Measurements from ENCODE around the gene SEC22A.

SEC22A gene

DNA sequence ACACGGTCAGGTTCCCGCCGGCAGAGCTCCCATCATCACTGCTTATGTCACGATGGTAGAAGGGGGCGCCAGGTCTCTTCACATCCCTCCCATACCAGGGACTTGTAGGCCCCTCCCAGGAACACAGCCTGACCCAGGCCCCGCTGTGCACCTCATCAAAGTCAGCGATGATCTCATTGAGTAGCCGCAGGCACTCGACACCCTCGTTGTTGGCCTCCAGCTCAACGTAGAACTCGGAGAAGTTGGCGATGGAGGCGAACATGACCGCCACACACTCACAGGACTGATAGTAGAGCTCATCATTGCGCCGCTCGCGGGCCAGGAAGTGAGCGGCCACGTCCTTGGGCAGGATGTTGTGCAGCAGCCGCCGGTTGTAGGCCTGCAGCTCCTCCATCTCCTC is 89.2 kb downstream of the SEC22A start:
- no peak overlapping the region for H3K27ac ChIP-seq
- no peak for DNase-seq
- H3K4me3 ChIP-seq (ENCODE audit: low read depth, low read length) = no peak overlapping the region
- TF ChIP-seq, protein P1, sequence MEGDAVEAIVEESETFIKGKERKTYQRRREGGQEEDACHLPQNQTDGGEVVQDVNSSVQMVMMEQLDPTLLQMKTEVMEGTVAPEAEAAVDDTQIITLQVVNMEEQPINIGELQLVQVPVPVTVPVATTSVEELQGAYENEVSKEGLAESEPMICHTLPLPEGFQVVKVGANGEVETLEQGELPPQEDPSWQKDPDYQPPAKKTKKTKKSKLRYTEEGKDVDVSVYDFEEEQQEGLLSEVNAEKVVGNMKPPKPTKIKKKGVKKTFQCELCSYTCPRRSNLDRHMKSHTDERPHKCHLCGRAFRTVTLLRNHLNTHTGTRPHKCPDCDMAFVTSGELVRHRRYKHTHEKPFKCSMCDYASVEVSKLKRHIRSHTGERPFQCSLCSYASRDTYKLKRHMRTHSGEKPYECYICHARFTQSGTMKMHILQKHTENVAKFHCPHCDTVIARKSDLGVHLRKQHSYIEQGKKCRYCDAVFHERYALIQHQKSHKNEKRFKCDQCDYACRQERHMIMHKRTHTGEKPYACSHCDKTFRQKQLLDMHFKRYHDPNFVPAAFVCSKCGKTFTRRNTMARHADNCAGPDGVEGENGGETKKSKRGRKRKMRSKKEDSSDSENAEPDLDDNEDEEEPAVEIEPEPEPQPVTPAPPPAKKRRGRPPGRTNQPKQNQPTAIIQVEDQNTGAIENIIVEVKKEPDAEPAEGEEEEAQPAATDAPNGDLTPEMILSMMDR (IDR thresholded peaks at IDR 0.05; ENCODE audit: low read depth, low read length, missing control alignments) = no peak
- H3K36me3 ChIP-seq (replicated peaks) = no peaks in the 10 kb centered on the region
- no peaks in the 10 kb centered on the region for H3K27me3 ChIP-seq (replicated peaks)
- in situ Hi-C loops (cut with HindIII; ENCODE audit: low pct_ligation_motif_present, low sequenced_read_pairs) = no loop called here

DNA sequence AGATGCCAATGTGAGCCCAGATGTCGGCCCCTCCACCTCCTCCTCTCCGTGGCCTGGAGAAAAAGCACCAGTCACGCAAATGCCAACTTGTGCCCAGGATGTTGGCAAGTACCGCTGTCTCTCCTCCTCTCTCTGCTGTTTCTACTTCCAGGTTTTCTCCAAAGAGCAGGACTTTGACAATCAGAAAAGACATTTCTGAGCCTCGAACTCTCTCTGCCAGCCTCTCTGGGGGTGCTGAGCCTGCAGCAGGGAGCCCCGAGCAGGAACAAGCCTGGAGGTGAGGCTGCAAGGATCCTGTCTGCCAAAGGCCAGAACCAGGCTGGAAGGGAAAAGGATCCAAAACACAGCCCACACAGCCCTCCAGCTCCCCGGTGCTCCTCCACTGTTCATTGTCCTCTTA is 89.7 kb downstream of the SEC22A start:
- no peaks in the 10 kb centered on the region for H3K36me3 ChIP-seq (replicated peaks)
- TF ChIP-seq, protein P1 (IDR thresholded peaks at IDR 0.05; ENCODE audit: low read depth, low read length, missing control alignments) = no peak
- DNase-seq = no peak
- in situ Hi-C loops (cut with HindIII; ENCODE audit: low pct_ligation_motif_present, low sequenced_read_pairs) = no loop called here
- H3K27me3 ChIP-seq (replicated peaks) = no peaks in the 10 kb centered on the region
- no peak overlapping the region for H3K27ac ChIP-seq
- H3K4me3 ChIP-seq (ENCODE audit: low read depth, low read length) = no peak overlapping the region

DNA sequence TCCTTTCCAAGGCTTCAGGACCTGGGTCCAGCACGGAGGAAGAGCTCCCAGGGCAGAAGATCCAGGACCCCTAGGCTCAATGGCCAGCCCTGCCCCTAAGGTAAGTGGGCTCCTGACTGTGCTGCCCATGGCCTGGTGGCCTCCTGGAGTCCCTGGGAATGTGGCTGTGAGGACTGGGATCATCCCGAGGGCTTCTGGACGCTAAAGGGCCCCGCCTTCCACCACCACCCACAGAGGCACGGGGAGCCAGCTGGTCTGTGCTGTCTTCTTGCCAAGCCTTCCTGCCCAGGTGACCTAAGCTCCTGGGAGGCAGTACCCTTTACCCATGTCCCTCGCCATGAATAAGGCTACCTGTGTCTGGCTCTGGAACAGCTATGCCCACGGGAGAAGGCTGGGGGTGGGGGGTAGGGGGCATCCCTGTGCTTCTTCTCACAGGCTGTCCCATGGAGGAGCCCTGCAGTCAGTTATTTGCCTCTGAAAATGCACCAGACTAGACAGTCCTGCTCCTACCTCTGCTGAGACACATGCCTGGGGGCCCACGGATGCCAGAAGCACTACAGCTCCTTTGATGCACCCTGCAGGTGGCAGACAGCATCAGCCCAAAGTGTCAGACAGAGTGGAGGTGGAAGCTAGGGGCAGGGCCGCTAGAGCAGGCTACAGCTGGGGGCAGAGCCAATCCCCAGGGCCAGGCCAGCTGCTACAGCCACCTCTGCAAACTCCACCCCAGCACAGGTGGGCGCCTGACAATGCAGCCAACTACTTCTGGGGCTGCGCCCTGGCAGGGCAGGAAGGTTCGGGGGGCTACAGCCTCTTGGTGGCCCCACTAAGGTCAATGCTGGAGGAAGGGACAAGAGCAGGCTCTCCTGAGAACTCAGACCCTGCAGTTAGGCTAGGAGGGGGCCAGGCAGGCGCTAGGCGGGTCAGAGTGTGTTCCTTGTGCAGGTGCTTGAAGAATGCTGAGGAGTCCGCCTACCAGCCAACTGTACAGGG is 90.9 kb downstream of the SEC22A start:
- Histone ChIP-seq H3K27me3 (replicated peaks) (no peaks in the 10 kb centered on the region), H3K4me3 (ENCODE audit: low read depth, low read length) (no peak overlapping the region), H3K27ac (no peak overlapping the region), H3K36me3 (replicated peaks) (no peaks in the 10 kb centered on the region)
- no peak for DNase-seq
- TF ChIP-seq, protein P1 (IDR thresholded peaks at IDR 0.05; ENCODE audit: low read depth, low read length, missing control alignments) = no peak
- in situ Hi-C loops (cut with HindIII; ENCODE audit: low pct_ligation_motif_present, low sequenced_read_pairs) = no loop called here

DNA sequence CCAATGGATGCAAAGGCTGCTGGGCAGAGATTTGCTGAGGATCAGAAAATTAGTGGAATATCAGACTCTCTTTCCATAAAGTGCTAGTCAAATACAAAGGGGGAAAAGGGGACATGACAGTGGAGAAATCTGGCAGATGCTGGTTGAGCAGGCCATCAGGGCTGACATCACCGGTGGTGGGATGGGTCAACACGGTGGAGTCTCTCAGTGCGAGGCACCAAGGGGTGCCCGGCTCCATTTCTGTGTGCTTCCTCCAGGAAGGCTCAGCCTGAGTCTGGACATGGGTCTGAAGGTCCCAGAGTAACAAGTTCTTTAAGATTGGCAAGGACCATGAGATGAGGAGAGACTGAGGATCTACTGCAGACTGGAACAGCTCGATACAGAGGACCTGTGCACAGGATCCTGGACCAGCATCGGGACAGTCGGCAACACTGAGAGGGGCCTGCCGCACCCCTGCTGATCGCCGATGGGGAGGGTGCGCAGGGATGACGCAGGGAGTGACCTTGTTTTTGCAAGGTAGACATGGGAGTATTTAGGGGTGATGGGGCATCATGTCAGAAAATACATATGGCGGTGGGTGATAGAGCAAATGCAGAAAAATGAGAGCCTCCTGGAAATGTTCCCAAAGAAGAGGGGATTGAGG is 92.7 kb downstream of the SEC22A start:
- Histone ChIP-seq H3K27me3 (replicated peaks) (no peaks in the 10 kb centered on the region), H3K36me3 (replicated peaks) (no peaks in the 10 kb centered on the region)
- in situ Hi-C loops (cut with HindIII; ENCODE audit: low pct_ligation_motif_present, low sequenced_read_pairs) = no loop called here

DNA sequence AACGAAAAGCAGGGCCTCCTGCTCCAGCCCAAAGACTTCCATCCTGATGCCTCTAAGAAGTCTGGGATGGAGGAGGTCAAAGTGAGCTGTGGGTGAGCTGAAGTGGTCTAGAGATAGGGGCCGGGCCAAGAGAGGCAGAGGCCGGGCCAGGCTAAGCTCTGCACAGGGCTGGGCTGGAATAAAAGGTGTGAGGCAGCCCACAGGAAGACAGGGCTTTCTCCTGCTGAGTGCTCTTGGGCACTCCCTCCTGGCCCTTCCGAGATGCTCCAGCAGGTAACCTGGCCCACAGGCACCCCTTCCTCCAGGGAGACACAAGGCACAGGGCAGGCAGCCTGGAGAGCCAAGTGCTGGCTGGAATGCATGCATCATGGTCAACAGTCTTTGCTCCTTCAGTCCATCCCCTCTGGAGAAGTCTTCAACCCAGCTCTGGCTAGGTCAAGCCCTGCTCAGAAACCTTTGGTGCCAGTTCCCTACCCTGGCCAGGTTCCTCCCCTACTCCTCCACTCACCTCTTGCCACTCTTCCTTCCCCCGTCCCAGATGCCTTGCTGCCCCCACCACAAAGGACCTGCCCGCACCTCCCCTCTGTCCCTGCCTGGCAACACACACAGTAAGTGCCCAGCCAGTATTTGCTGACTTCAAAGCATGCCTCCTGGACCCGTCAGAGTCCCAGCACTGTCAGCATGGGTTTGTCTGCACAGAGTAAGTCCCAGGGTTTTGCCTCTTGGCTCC is 93.6 kb downstream of the SEC22A start:
- TF ChIP-seq, protein P1 (IDR thresholded peaks at IDR 0.05; ENCODE audit: low read depth, low read length, missing control alignments) = no peak
- Histone ChIP-seq H3K4me3 (ENCODE audit: low read depth, low read length) (no peak overlapping the region), H3K27me3 (replicated peaks) (no peaks in the 10 kb centered on the region), H3K36me3 (replicated peaks) (no peaks in the 10 kb centered on the region), H3K27ac (no peak overlapping the region)
- in situ Hi-C loops (cut with HindIII; ENCODE audit: low pct_ligation_motif_present, low sequenced_read_pairs) = no loop called here
- no peak for DNase-seq

More for the DNA sequence above, 92.7 kb downstream of the SEC22A start:
- TF ChIP-seq, protein P1 (IDR thresholded peaks at IDR 0.05; ENCODE audit: low read depth, low read length, missing control alignments) = no peak
- H3K27ac ChIP-seq = no peak overlapping the region
- H3K4me3 ChIP-seq (ENCODE audit: low read depth, low read length) = no peak overlapping the region
- no peak for DNase-seq

Measured in brain microvascular endothelial cell (primary cell).